Measurements from ENCODE around the gene ZNF148.
"Not testable (repeated sequence)": the region's sequence is repeated elsewhere in the genome, so short reads cannot be mapped to it uniquely, and the experiment has no call there.

Gene ZNF148

DNA sequence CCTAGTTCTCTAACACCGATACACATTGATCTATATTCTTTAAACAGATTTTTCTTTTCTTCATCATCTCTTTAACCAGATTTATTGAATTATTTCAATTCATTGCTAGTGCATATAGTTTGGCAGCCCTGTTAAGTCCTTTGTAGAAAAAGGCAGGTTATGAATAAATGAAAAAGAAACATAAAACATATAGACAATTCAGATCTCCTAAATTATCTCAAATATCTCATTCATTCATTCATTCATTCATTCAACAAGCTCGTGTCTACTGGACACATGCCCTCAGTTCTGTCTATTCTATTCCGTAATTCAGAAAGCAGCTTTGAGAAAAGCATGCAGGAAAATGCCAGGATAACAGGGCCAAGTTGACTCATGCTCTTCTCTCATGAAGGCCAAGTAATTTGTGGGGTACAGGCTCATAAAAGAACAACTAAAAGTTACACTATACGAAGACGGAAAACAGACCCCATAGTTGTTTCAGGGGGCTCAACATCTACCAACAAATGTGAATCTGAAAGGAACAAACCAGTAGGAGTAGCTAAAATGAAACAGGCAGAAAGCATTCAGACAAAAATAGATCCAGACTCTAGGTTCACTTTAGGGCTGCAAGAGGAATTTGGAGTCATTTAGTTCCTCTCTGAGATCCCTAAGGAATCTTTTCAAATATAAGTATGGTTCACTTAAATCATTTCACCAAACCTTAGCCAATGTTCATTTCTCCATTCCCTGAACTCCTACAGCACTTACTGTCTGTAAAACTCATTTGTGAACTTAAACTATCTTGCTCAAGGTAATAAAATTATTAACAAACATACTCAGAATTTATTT is 7.5 kb downstream of the ZNF148 start:
- no peak for DNase-seq

DNA sequence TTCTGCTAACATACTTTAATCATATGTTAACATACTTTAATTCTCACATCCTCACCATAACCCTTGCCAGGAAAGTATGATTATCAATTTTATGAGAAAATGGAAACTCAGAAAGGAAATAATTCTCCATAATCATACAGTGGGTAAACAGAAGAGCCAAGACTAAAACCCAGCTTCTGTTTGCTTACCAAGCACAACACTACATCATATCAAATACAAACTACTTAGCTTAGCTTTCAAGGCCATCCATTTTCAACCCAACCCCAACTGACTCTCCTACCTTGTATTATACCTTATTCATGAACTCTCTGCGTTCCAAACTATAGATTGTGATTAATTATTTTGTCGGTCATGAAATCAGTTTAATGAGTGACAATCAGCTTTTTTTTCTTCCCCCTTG is 9.0 kb downstream of the ZNF148 start:
- DNase-seq = no peak

DNA sequence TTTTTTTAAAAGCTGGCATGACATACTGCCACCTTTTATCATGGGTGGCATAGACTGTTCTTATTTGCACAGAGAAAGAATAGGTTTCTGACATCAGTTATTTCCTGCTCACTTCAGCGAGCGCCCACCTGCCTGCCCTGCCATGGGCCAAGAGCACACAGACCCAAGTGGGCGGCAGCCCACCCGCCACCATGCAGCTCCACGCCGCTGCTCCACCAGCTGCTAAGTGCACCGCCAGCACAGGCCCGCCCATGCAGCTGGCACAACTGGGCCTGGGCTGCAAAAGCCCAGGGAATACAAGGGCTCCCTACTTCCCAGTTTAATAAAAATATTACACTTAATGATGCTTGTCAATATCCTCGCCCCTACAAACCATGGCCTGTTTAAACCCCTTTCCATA is 15.4 kb downstream of the ZNF148 start:
- peak; percentile 46 for DNase-seq

DNA sequence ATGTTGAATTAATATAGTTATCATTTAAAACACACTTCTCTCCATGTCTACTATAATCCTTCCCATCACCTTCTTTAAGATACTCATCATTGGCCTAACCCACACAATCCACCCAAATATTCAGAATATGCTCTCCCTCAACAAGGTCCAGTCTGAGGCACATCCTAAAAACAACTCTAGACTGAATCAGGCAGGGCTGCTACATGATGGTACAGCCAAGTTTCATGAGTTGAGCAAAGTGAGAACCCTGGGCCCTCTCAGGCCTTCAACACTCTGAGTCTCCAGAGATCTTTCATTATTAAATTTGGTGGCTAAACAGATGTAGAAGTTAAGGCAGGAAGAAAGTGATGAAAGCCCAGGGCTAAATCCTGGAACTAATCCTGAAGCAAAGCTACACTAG is 16.2 kb downstream of the ZNF148 start:
- DNase-seq = no peak

DNA sequence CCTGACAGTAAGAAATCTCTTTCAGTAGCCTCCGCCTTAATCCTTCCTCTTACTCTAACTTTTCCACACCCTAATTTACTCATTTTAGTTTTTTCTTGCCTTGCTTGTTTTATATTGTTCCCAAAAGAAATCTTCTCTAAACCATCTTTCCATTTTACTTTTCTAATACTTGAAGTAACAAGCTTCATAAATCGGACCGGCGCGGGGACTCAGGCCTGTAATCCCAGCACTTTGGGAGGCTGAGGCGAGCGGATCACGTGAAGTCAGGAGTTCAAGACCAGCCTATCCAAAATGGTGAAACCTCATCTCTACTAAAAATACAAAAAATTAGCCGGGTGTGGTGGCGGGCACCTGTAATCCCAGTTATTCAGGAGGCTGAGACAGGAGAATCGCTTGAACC is 17.3 kb downstream of the ZNF148 start:
- no peak for DNase-seq

DNA sequence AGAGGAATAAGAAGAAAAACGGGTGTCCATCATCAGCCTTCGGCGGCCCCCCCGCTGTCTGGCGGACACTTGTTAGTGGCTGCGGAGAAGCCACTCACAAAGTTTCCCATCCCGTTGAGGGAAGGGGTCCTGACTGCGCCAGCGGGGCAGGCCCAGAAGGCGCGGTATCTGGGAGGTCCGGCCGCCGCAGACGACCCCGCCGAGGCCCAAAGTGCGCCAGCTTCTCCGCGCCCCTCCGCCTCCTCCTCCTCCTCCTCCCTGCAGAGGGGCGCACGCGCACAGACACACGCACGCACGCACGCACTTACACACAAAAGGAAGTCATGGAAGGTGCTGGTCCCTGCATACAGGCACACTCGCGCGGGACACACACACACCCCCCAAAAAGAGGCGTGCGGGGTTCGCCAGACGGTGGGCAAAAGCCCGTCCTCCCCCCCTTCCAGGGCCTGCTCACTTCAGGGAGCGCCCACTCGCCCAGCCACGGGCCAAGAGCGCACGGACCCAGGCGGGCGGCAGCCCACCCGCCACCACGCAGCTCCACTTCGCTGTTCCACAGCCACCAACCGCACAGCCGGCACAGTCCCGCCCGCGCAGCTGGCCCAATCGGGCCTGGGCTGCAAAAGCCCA is 18.0 kb downstream of the ZNF148 start:
- no peak for DNase-seq

GRCh38 chr3:125356140-125357026 is 18.7 kb downstream of the ZNF148 start:
- no peak for DNase-seq

- no peak for DNase-seq
Observed at GRCh38 chr3:125353659-125354058, 21.5 kb downstream of the ZNF148 start.

DNA sequence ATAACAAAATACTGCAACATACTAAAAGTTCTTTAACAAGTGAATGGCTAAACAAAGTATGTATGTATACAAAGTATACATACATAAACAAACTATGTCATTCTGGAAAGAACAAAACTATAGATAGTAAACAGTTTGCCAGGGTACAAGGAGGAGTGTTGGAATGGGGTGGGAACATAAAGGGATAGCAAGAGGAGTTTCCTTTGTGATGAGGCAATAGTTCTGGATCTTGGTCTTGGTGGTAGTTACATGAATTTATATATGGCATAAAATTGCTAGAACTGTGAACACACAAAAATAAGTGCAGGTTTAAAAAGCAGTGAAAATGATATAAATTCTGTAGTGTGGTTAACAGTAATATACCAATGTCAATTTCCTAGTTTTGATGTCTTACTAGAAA is 22.0 kb downstream of the ZNF148 start:
- no peak for DNase-seq

- no peak for DNase-seq
Observed at GRCh38 chr3:125351814-125352456, 23.2 kb downstream of the ZNF148 start.

GRCh38 chr3:125351152-125351551 is 24.0 kb downstream of the ZNF148 start:
- DNase-seq = no peak

DNA sequence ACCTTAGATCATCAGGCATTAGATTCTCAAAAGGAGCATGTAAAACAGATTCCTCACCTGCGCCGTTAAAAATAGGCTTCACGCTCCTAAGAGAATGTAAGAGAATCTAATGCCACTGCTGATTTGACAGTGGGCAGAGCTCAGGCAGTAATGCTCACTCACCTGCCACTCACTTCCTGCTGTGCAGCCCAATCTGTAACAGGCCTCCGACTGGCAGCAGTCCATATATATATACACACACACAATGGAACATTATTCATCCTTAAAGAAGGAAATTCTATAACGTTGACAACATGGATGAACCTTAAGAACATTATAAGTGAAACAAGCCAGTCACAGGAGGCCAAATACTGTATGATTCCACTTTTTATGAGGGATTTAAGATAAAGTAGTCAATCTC is 24.5 kb downstream of the ZNF148 start:
- no peak for DNase-seq

GRCh38 chr3:125349556-125350165 is 25.5 kb downstream of the ZNF148 start:
- no peak for DNase-seq

GRCh38 chr3:125349055-125349454 is 26.1 kb downstream of the ZNF148 start:
- DNase-seq = no peak

DNA sequence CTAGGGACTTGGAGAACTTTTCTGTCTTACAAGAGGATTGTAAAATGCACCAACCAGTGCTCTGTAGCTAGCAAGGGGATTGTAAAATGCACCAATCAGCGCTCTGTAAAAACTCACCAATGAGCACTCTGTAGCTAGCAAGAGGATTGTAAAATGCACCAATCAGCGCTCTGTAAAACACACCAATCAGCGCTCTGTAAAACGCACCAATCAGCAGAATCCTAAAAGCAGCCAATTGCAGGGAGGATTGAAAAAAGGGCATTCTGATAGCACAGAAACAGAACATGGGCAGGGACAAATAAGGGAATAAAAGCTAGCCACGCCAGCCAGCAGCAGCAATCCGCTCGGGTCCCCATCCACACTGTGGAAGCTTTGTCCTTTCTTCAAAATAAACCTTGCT is 31.8 kb downstream of the ZNF148 start:
- not testable (repeated sequence) for DNase-seq

- DNase-seq = no peak
Observed at GRCh38 chr3:125340121-125340520, 35.0 kb downstream of the ZNF148 start.

DNA sequence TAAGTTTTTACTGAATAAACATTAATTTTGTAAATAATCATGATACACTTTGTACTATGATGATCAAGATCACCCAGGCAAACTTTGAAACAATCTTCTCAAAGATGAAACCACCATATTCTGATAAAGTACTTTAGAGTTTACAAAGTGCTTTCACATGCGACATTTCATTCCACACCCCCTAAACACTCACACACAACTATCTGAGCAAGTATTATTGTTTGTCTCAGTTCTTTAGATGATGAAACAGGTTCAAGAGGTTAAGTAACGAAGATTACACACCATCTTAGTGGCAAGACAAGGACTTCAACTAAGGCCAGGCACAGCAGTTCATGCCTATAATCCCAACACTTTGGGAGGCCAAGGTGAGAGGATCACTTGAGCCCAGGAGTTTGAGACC is 37.6 kb downstream of the ZNF148 start:
- DNase-seq = no peak

- no peak for DNase-seq
Observed at GRCh38 chr3:125334675-125335560, 40.2 kb downstream of the ZNF148 start.

GRCh38 chr3:125332504-125332903 is 42.6 kb downstream of the ZNF148 start:
- no peak for DNase-seq

DNA sequence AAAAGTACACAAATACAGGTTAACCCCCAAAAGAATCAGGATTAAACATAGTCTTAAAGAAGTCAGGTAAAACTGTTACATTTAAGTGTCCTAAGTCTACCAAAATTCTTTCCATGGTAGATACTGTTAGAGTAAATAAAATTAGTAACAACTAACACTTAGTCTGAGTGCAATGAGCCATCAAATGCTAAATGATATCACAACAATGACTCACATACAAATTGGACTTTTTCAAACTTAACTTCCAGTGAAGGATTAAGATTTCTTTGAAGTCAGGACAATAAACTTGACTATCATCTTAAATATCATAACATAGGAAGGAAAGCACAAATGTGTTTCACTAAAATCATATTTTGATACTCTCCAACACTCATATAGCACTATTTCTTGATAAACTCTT is 43.9 kb downstream of the ZNF148 start:
- no peak for DNase-seq

DNA sequence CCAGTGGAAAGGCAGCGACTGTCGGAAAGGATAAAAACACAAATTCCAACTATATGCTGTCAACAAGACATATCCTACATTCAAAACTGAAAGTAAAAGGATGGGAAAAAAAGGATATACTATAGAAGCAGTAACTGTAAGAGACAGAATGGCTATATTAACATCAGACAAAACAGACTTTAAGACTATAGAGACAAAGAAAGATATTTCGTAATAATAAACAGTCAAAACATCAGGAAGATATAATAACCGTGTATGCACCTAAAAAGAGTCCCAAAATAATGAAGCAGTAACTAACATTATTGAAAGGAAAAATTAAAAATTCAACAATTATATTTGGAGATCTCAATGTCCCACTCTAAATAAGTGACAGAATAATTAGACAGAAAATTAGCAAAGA is 48.2 kb downstream of the ZNF148 start:
- no peak for DNase-seq

DNA sequence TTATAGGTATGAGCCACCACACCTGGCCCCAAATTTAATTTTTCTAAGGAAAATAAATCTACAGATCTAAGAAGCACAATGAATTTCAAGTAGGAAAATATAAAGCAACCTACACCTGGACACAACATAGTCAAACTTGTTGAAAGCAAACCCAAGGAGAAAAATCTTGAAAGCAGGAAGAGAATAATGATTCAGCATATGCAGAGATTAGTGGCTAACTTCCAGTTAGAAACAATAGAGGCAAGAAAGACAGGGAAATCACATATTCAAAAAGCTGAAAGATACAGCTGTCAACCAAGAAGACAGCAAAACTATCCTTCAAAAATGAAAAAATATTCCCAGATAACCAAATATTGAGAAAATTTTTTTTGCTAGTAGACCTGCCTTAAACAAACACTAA is 49.4 kb downstream of the ZNF148 start:
- DNase-seq = no peak
